Body of pancreas (tissue), 4 donors: ENCODE data around the gene LRP10. TPM values are rescaled to one million over a fixed set of nuclear protein-coding genes. Genes with fewer than 3 reads are reported as not detected.

ENCODE experiments used
- ATAC-seq: fragments of 150-250 bp; one replicate; pipeline ENCODE4 v1.9.1; 2016
- DNase-seq, 4 donors: peaks; one replicate each; pipeline ENCODE4 v3.0.0-alpha.2; 2019
- H3K27ac ChIP-seq, 4 donors: fragments of 200-600 bp; sonication (generic); 1 replicate in 3 of 4; 2 replicates in 1 of 4; pipeline versions ENCODE4 v1.5.1 to v1.6.1; 2016 to 2019; ENCODE audit warnings: mild to moderate bottlenecking in 1 of 4, mixed read lengths in 1 of 4, moderate library complexity in 1 of 4
- H3K27me3 ChIP-seq, 2 donors: fragments of 200-600 bp; sonication (generic); one replicate each; pipeline ENCODE4 v1.6.0; 2016; ENCODE audit warnings: mild to moderate bottlenecking in 1 of 2
- H3K36me3 ChIP-seq, 2 donors: fragments of 200-600 bp; sonication (generic); replicated peaks in 1 of 2; 2 replicates each; pipeline ENCODE4 v1.5.1; 2016; ENCODE audit warnings: low read depth in 2 of 2; ENCODE audit not compliant: insufficient read depth in 1 of 2
- H3K4me1 ChIP-seq: fragments of 200-600 bp; sonication (generic); one replicate; pipeline ENCODE4 v1.6.0; 2016
- H3K4me3 ChIP-seq, 2 donors: fragments of 200-600 bp; sonication (generic); 1 replicate in 1 of 2; 2 replicates in 1 of 2; pipeline ENCODE4 v1.5.1; 2016 to 2019
- H3K9me3 ChIP-seq, 3 donors: fragments of 200-600 bp; sonication (generic); 1 replicate in 2 of 3; 2 replicates in 1 of 3; pipeline ENCODE4 v1.5.1; 2016
- POLR2A ChIP-seq, 3 donors: fragments of 450-650 bp; IDR thresholded peaks; one replicate each; pipeline ENCODE4 v1.6.1; 2016; ENCODE audit warnings: antibody characterized with exemption in 3 of 3, mild to moderate bottlenecking in 2 of 3
- WGBS, 2 donors: methylation state at CpG; one replicate each; pipeline ENCODE4 v1.1.5; 2017; 5-methylcytosine and 5-hydroxymethylcytosine counted together
- intact Hi-C: fragments of 100-400 bp; cut with DNase I; formaldehyde crosslinking; loops from one replicate; pipeline ENCODE4 v1.15.1; 2023
- total RNA-seq, 2 donors: library from RNA; depleted of rRNA; stranded (reverse); fragments of >200 nt; gene quantifications; one replicate each; pipeline ENCODE4 v1.1.0, GENCODE V29; 2016
- TF ChIP-seq, protein P1 (sequence below), 7 experiments: fragments of 450-650 bp in 4 of 7; fragments of 200-600 bp in 3 of 7; sonication (generic) in 3 of 7; IDR thresholded peaks; one replicate each; pipeline ENCODE4 v1.5.1; 2016 to 2019; ENCODE audit warnings: antibody characterized with exemption in 7 of 7

The LRP10 gene
- total RNA-seq, 2 donors from 2014 or later, result 47.8 to 83.0 TPM

DNA sequence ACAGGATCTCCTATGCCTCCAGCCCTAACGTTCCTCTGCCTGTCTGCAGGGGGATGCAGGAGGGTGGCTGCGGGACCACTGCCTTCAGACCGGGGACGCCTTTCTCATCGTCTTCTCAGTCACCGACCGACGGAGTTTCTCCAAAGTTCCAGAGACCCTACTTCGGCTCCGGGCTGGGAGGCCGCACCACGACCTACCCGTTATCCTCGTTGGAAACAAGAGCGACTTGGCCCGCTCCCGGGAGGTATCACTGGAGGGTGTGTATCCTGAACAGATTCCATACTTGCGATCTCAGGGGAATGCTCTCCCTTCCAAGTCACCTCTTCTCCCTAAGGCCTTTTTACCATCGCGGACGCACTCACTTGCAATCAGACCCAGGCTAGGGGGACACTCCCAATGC lies 14.4 kb downstream of the LRP10 start:
- no peaks in the 10 kb centered on the region for H3K27me3 ChIP-seq
- no peak for ATAC-seq
- H3K36me3 ChIP-seq, result no peaks in the 10 kb centered on the region
- WGBS, 2 donors, result 89 to 94% methylated on average over 20 to 21 of the region's 21 CpGs
- TF ChIP-seq, protein P1, sequence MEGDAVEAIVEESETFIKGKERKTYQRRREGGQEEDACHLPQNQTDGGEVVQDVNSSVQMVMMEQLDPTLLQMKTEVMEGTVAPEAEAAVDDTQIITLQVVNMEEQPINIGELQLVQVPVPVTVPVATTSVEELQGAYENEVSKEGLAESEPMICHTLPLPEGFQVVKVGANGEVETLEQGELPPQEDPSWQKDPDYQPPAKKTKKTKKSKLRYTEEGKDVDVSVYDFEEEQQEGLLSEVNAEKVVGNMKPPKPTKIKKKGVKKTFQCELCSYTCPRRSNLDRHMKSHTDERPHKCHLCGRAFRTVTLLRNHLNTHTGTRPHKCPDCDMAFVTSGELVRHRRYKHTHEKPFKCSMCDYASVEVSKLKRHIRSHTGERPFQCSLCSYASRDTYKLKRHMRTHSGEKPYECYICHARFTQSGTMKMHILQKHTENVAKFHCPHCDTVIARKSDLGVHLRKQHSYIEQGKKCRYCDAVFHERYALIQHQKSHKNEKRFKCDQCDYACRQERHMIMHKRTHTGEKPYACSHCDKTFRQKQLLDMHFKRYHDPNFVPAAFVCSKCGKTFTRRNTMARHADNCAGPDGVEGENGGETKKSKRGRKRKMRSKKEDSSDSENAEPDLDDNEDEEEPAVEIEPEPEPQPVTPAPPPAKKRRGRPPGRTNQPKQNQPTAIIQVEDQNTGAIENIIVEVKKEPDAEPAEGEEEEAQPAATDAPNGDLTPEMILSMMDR (IDR thresholded peaks at IDR 0.05), result no peak
- TF ChIP-seq POLR2A (IDR thresholded peaks at IDR 0.05), result no peak
- DNase-seq, result no peak
- no peak overlapping the region for H3K4me3 ChIP-seq
- peak overlapping the region in 2 of 4 donors; percentile 74 to 84 for H3K27ac ChIP-seq
- intact Hi-C loops, result no loop called here
- peaks cover 36% of the 10 kb centered on the region for H3K4me1 ChIP-seq
- no peaks in the 10 kb centered on the region for H3K9me3 ChIP-seq

DNA sequence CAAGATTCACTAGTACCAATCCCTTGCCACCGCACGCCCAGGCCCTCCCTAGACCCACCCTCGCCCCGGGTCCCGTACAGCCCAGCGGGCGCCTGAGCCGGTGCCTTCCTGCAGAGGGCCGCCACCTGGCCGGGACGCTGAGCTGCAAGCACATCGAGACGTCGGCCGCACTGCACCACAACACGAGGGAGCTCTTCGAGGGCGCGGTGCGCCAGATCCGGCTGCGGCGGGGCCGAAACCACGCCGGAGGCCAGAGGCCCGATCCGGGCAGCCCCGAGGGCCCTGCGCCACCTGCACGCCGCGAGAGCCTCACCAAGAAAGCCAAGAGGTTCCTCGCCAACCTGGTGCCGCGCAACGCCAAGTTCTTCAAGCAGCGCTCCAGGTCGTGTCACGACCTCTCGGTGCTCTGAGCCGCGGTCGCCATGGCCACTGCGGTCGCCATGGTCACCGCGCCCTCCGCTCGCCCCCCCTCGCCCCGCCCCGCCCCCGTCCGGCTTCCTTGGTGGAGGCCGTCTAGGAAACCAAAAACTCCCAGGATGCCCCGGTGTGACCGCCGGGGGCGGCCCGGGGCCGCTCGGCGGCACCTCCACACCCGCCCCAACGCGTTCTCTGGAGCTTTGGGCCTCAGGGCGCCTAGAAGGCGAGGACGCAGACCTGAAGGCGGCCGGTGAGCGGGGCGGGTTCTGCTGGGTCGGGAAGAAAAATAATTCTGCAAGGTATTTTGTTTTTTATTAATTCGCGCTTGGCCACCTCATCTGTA lies 15.1 kb downstream of the LRP10 start:
- WGBS, 2 donors, result 2 to 7% methylated on average over 16 to 77 of the region's 77 CpGs
- peak overlapping the region; percentile 20 to 84 (median 66) for H3K27ac ChIP-seq
- peak; percentile 83 to 86 (median 85) for DNase-seq

DNA sequence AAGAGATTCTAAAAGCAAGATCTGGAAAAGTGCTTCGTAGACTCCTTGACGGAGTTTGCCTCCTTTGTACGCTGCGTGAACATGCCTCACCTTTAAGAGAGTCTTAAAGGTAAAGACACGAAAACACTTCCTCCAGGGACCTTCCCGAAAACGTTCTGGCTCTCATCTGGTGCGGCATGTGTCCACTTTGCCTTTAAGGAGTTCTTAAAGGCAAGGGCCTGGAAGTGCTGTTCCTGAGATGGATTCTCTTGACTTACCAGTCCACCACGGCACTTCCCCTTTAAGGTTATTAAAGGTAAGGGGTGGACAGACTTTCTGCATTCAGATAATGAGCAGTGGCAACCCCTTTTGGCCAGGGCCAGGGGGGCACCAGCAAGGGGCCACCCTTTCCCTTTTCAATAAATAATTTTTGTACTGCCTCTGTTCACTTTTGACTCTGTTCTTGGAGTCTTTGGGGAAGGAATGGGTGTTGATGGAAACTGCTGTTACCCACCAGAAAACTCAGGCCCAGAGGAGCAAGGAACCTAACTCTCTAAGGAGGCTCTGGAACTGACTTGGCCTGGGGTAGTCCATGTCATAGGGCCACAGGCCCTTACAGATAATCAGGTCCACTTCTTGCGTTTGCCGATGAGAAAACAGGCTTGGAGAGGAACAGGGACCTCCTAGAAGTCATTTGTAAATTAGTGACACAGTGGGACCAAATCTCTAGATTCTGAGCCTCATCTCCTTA lies 15.9 kb downstream of the LRP10 start:
- TF ChIP-seq POLR2A (IDR thresholded peaks at IDR 0.05), result peak in 2 of 3 donors; percentile 10 to 25
- TF ChIP-seq, protein P1 (IDR thresholded peaks at IDR 0.05), result no peak
- 9 to 15% methylated on average over 11 of the region's 11 CpGs for WGBS, 2 donors
- ATAC-seq (peak; percentile 82), DNase-seq (peak; percentile 75 to 89 (median 80))
- Histone ChIP-seq H3K36me3 (no peaks in the 10 kb centered on the region), H3K27ac (peak overlapping the region; percentile 20 to 84 (median 66)), H3K27me3 (no peaks in the 10 kb centered on the region), H3K4me1 (peaks cover 32% of the 10 kb centered on the region), H3K4me3 (peak overlapping the region; percentile 27 to 31), H3K9me3 (no peaks in the 10 kb centered on the region)
- intact Hi-C loops, result no loop called here

More for the DNA sequence above, 15.1 kb downstream of the LRP10 start:
- Histone ChIP-seq H3K4me1 (peaks cover 36% of the 10 kb centered on the region), H3K36me3 (no peaks in the 10 kb centered on the region), H3K27me3 (no peaks in the 10 kb centered on the region), H3K4me3 (peak overlapping the region; percentile 27 to 31), H3K9me3 (no peaks in the 10 kb centered on the region)
- TF ChIP-seq POLR2A (IDR thresholded peaks at IDR 0.05), result peak; percentile 21 to 74 (median 72)
- TF ChIP-seq, protein P1 (IDR thresholded peaks at IDR 0.05), result peak in 2 of 7 experiments; percentile 11 to 20
- intact Hi-C loops, result no loop called here
- peak; percentile 85 for ATAC-seq

DNA sequence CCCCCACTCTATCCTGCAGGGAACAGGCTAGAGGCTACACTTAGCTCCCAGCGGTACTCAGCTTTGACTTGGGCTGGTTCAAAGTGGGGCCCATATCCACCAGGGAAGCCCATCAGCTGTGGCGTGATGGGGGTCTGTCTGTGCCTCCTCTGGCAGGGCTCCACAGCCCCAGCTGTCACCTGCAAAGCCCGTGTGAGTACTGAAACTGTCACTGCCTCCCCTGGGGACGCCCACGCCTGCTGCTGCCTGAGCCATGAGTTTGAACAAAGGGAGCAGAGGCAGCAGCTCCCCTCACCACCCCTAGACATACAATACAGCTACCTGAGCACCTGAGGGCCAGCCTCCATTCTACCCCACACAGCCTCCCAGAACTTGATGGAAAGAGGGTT lies 16.4 kb downstream of the LRP10 start:
- H3K9me3 ChIP-seq, result no peaks in the 10 kb centered on the region
- no peaks in the 10 kb centered on the region for H3K27me3 ChIP-seq
- intact Hi-C loops, result no loop called here
- no peak for TF ChIP-seq POLR2A (IDR thresholded peaks at IDR 0.05)
- TF ChIP-seq, protein P1 (IDR thresholded peaks at IDR 0.05), result no peak
- ATAC-seq, result no peak
- H3K27ac ChIP-seq, result peak overlapping the region in 3 of 4 donors; percentile 57 to 84 (median 74)
- peaks cover 28% of the 10 kb centered on the region for H3K4me1 ChIP-seq
- no peaks in the 10 kb centered on the region for H3K36me3 ChIP-seq
- 72 to 100% methylated on average over 1 to 5 of the region's 5 CpGs for WGBS, 2 donors
- no peak for DNase-seq
- H3K4me3 ChIP-seq, result no peak overlapping the region
